ENCODE data around the gene IFIT2. TPM values are rescaled to one million over a fixed set of nuclear protein-coding genes. Genes with fewer than 3 reads are reported as not detected.

The IFIT2 gene
- total RNA-seq, 1 experiment from 2014 or later: 1.7 TPM

- DNase-seq (ENCODE audit: low spot score): peak; percentile 75
- H3K27me3 ChIP-seq (replicated peaks; ENCODE audit: insufficient read depth, low read depth, low read length, poor library complexity): no peaks in the 10 kb centered on the region
- ChIA-PET CTCF (no interaction called here), POLR2A (ENCODE audit: low non-redundant PET) (no interaction called here)
- H3K36me3 ChIP-seq (ENCODE audit: insufficient read depth, low read length, poor library complexity, severe bottlenecking): no peaks in the 10 kb centered on the region
- no peaks in the 10 kb centered on the region for H3K9me3 ChIP-seq (ENCODE audit: low read depth, low read length, poor library complexity, severe bottlenecking)
- TF ChIP-seq, protein P1, sequence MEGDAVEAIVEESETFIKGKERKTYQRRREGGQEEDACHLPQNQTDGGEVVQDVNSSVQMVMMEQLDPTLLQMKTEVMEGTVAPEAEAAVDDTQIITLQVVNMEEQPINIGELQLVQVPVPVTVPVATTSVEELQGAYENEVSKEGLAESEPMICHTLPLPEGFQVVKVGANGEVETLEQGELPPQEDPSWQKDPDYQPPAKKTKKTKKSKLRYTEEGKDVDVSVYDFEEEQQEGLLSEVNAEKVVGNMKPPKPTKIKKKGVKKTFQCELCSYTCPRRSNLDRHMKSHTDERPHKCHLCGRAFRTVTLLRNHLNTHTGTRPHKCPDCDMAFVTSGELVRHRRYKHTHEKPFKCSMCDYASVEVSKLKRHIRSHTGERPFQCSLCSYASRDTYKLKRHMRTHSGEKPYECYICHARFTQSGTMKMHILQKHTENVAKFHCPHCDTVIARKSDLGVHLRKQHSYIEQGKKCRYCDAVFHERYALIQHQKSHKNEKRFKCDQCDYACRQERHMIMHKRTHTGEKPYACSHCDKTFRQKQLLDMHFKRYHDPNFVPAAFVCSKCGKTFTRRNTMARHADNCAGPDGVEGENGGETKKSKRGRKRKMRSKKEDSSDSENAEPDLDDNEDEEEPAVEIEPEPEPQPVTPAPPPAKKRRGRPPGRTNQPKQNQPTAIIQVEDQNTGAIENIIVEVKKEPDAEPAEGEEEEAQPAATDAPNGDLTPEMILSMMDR (conservative IDR thresholded peaks at IDR 0.05; ENCODE audit: low read depth, low read length): no peak
- TF ChIP-seq EZH2 (IDR thresholded peaks at IDR 0.05; ENCODE audit: borderline replicate concordance, low read depth, low read length, poor library complexity, severe bottlenecking): no peak
- no TSS peak for BruUV-seq (replicated peaks)
- intact Hi-C loops (cut with micrococcal nuclease; ENCODE audit: unreplicated experiment): no loop called here
- H3K4me1 ChIP-seq (ENCODE audit: insufficient read depth, low read length, poor library complexity, severe bottlenecking): peaks cover 66% of the 10 kb centered on the region
- H3K4me3 ChIP-seq (ENCODE audit: low read depth, low read length, poor library complexity, severe bottlenecking): no peak overlapping the region
- H3K27ac ChIP-seq (ENCODE audit: low read depth, low read length, poor library complexity, severe bottlenecking): peak overlapping the region; percentile 84
Measured at GRCh38 chr10:89351780-89352597, 50.1 kb downstream of the IFIT2 start.

- intact Hi-C loops (cut with micrococcal nuclease; ENCODE audit: unreplicated experiment): no loop called here
- POLR2A ChIA-PET (ENCODE audit: low non-redundant PET): no interaction called here
- Histone ChIP-seq H3K27me3 (replicated peaks; ENCODE audit: insufficient read depth, low read depth, low read length, poor library complexity) (no peaks in the 10 kb centered on the region), H3K27ac (ENCODE audit: low read depth, low read length, poor library complexity, severe bottlenecking) (peak overlapping the region; percentile 84), H3K4me3 (ENCODE audit: low read depth, low read length, poor library complexity, severe bottlenecking) (no peak overlapping the region), H3K4me1 (ENCODE audit: insufficient read depth, low read length, poor library complexity, severe bottlenecking) (peaks cover 60% of the 10 kb centered on the region), H3K9me3 (ENCODE audit: low read depth, low read length, poor library complexity, severe bottlenecking) (no peaks in the 10 kb centered on the region), H3K36me3 (ENCODE audit: insufficient read depth, low read length, poor library complexity, severe bottlenecking) (no peaks in the 10 kb centered on the region)
- DNase-seq (ENCODE audit: low spot score): no peak
- BruUV-seq (replicated peaks): no TSS peak
- CTCF ChIA-PET: no interaction called here
- TF ChIP-seq, protein P1 (conservative IDR thresholded peaks at IDR 0.05; ENCODE audit: low read depth, low read length): no peak
- no peak for TF ChIP-seq EZH2 (IDR thresholded peaks at IDR 0.05; ENCODE audit: borderline replicate concordance, low read depth, low read length, poor library complexity, severe bottlenecking)
Measured at GRCh38 chr10:89352802-89353201, 51.0 kb downstream of the IFIT2 start.

- H3K27me3 ChIP-seq (replicated peaks; ENCODE audit: insufficient read depth, low read depth, low read length, poor library complexity): no peaks in the 10 kb centered on the region
- H3K36me3 ChIP-seq (ENCODE audit: insufficient read depth, low read length, poor library complexity, severe bottlenecking): no peaks in the 10 kb centered on the region
- intact Hi-C loops (cut with micrococcal nuclease; ENCODE audit: unreplicated experiment): no loop called here
- H3K4me1 ChIP-seq (ENCODE audit: insufficient read depth, low read length, poor library complexity, severe bottlenecking): peaks cover 36% of the 10 kb centered on the region
- CTCF ChIA-PET: no interaction called here
- no peak for TF ChIP-seq EZH2 (IDR thresholded peaks at IDR 0.05; ENCODE audit: borderline replicate concordance, low read depth, low read length, poor library complexity, severe bottlenecking)
- TF ChIP-seq, protein P1 (conservative IDR thresholded peaks at IDR 0.05; ENCODE audit: low read depth, low read length): no peak
- no peaks in the 10 kb centered on the region for H3K9me3 ChIP-seq (ENCODE audit: low read depth, low read length, poor library complexity, severe bottlenecking)
- H3K4me3 ChIP-seq (ENCODE audit: low read depth, low read length, poor library complexity, severe bottlenecking): no peak overlapping the region
- no peak overlapping the region for H3K27ac ChIP-seq (ENCODE audit: low read depth, low read length, poor library complexity, severe bottlenecking)
- POLR2A ChIA-PET (ENCODE audit: low non-redundant PET): no interaction called here
- no TSS peak for BruUV-seq (replicated peaks)
- DNase-seq (ENCODE audit: low spot score): no peak
Measured at GRCh38 chr10:89355394-89355931, 53.6 kb downstream of the IFIT2 start.

Measured in A673 (cell line).